Activated CD4-positive, CD25-positive, alpha-beta regulatory T cell (primary cell): ENCODE data around the gene TCEA2.
A peak's percentile ranks its signal among the peaks of the same experiment; 100 is the strongest.

Experiments
- DNase-seq, 4 experiments: peaks; one replicate each; lab custom pipeline; 2025; lab: John Stamatoyannopoulos, UW

TCEA2 gene

DNA sequence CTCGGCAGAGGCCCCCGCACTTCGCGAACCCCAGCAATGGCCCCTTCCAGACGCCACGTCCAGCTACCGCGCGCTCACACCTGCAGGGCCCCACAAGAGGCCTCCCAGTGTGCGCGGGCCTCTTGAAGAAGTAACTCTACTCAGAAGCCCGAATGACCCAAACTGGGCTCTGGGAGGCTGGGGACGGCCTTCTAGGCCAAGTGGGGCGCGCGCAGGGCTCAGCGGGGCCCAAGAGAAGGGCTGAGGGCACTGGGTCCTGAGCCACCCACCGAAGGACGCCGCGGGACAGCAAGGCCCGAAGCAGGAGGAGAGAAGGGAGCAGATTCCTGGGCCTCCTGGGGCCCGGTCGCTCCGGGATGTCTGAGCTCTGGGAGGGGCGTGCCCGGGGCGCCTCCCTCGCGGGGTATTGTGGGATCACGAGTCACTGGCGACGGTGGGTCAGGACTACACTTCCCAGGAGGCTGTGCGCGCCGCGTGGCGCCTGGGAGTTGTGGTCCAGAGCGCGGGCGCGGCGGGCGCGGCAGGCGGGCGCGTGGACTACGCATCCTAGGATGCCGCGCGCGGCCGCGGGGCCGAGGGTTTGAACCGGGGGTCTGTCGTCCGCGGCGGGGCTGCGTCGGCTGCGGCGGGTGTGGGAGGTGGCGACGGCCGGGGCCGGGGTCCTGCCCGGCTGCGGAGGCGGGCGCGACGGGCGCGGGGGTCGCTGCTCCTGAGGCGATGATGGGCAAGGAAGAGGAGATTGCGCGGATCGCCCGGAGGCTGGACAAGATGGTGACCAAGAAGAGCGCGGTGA, at the start of gene TCEA2:
TSS of gene TCEA2 (plus strand) at position 603 of the 793 bp plus-strand sequence. CDS start at position 718, 115 bp downstream.
- peak; percentile 89 to 92 (median 90) for DNase-seq

DNA sequence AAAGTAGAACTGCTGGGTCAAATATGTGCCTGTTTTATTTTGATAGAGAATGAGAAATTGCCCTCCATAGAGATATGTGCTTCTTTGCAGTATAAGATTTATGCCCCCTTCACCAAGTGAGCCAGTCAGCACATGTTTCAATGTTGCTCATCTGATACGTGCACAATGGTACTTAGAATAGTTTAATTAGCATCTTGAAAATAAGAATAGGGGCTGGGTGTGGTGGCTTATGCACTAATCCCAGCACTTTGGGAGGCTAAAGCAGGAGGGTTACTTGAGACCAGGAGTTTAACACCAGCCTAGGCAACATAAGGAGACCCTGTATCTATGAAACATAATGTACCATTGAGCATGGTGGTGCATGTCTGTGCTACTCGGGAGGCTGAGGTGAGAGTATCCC, 47.4 kb upstream of the TCEA2 start:
- no peak for DNase-seq

DNA sequence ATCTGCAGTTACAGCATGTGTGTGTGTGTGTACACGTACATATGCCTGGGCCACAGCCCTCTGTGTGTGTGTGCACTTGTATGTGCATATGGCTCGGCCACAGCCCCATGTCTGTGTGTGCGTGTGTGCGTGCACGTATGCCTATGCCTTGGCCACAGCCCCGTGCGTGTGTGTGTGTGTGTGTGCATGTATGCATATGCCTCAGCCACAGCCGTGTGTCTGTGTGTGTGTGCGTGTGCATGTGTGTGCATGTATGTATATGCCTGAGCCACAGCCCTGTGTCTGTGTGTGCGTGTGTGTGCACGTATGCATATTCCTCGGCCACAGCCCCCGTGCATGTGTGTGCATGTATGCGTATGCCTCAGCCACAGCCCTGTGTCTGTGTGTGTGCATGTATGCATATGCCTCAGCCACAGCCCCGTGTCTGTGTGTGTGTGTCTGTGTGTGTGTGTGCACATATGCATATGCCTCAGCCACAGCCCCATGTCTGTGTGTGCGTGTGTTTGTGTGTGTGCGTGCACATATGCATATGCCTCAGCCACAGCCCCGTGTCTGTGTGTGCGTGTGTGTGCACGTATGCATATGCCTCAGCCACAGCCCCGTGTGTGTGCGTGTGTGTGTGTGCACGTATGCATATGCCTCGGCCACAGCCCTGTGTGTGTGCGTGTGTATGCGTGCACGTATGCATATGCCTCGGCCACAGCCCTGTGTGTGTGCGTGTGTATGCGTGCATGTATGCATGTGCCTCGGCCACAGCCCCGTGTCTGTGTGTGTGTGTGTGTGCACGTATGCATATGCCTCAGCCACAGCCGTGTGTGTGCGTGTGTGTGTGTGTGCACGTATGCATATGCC, 41.6 kb upstream of the TCEA2 start:
- DNase-seq: no peak

- no peak for DNase-seq
Measured at GRCh38 chr20:64022671-64023360, 40.2 kb upstream of the TCEA2 start.

DNA sequence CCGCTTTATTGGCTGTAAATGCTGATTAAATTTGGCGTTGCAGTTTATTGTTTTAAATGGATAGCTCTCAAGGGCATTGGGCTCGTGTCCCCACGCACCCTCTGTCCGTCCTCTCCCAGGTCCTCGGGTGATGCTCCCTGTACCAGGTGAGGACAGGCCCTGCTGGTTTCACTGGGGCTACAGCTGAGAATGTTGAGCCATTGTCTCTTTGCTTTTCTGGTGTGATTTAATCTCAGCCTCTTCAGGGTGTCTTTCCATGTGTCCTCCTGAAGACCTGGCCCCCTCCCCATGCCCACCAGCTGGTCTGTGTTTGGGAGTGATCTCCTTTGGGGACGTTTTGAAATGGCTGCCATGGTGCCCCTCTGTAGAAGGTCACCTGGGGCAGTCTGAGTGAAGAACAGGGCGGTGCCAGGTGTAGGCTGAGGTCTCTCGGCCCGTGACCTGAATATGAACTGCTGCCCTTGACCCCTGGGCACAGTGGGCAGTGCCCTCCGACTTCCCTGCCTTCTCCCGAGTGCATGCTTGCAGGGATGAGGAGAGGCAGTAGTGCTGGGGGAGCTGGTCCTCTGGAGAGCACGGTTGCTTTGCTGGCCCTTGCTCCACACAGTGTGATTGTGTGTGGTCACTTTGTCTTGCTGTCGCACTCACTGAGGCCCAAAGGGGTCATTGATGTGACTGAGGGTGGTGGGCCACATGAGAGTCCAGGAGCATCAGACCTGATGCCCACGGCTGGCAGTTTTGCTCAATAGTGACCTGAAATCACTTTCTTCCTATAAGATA, 39.4 kb upstream of the TCEA2 start:
- DNase-seq: no peak

- DNase-seq: no peak
Measured at GRCh38 chr20:64024141-64024990, 38.6 kb upstream of the TCEA2 start.

DNA sequence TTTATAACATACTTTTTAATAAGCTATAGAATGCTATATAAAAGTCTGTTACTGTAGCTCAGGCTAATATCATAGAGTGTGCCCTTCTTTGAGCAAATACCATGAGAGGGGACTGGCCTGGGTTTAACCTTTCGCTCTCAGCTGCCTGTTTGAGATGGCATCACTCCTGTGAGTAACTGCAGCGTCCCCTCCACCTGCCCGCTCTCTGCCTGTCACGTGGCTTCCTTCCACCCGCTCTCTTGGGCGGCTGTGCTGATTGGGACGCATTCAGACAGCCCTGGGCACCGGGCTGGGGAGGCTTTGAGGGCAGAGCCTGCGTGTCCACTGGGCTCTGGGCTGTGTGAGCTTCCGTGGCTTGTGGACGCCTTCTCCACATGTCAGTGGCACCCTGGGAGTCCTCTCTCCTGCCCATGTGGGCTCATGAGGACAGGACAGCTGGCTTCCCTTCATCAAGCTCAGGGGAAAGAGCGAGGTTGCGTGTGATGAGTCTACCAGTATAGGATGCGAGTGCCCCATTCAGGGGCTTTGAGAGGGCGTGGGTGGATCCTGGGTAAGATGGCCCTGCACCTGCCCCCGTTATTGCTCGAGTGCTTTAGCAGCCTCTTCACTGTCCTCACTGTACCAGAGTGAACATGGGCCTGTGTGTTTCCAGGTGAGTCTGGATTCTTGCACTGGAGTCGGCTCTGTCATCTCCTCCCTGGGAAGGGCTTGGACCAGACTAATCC, 37.7 kb upstream of the TCEA2 start:
- DNase-seq: no peak

DNA sequence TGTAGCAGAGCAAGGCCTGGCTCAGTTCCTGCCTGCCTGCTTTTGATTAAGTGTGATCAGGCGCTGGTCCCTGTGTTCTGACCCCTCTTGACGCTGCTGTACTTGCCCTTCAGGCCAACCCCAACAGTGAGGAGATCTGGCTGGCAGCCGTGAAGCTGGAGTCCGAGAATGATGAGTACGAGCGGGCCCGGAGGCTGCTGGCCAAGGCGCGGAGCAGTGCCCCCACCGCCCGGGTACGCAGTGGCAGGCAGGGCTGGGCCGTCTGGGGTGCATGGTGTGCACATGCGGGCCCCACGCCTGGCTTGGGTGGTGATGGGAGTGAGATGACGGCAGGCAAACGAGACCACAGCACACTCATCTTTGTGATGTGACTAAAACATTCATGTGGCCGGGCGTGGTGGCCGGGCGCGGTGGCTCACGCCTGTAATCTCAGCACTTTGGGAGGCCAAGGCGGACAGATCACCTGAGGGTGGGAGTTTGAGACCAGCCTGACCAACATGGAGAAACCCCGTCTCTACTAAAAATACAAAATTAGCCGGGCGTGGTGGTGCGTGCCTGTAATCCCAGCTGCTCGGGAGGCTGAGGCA, 37.1 kb upstream of the TCEA2 start:
- DNase-seq: no peak

DNA sequence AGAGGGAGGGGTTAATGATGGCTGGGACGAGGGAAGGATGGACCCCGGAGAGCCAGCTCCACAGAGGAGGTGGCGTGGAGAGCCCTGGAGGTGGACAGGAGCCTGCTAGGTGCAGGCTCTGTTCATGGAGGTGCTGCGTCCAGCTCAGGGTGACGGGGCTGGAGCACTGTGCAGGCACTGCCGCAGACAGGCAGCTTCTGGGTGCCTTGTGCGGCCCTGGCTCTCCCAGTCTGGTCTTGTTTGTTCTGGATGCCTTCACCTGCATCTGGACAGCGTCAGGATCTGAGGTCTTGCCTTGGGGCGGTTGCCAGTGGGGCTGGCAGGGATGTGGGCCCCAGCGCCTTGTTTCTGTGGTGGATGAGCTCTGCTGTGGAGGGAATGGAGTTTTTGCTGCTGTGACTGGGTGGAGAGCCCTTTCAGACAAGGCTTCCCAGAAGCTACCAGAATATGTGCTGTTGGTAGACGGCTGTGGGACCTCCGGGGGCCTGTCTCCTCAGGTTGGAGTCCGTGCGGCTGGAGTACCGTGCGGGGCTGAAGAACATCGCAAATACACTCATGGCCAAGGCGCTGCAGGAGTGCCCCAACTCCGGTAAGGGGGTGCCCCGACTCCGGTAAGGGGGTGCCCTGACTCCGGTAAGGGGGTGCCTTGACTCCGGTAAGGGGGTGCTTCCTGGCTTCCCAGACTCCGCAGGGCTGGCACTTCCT, 34.9 kb upstream of the TCEA2 start:
- DNase-seq: no peak

- no peak for DNase-seq
Measured at GRCh38 chr20:64029293-64030117, 33.5 kb upstream of the TCEA2 start.

GRCh38 chr20:64030371-64031134, 32.4 kb upstream of the TCEA2 start:
- no peak for DNase-seq

GRCh38 chr20:64031822-64032314, 31.1 kb upstream of the TCEA2 start:
- DNase-seq: no peak

DNA sequence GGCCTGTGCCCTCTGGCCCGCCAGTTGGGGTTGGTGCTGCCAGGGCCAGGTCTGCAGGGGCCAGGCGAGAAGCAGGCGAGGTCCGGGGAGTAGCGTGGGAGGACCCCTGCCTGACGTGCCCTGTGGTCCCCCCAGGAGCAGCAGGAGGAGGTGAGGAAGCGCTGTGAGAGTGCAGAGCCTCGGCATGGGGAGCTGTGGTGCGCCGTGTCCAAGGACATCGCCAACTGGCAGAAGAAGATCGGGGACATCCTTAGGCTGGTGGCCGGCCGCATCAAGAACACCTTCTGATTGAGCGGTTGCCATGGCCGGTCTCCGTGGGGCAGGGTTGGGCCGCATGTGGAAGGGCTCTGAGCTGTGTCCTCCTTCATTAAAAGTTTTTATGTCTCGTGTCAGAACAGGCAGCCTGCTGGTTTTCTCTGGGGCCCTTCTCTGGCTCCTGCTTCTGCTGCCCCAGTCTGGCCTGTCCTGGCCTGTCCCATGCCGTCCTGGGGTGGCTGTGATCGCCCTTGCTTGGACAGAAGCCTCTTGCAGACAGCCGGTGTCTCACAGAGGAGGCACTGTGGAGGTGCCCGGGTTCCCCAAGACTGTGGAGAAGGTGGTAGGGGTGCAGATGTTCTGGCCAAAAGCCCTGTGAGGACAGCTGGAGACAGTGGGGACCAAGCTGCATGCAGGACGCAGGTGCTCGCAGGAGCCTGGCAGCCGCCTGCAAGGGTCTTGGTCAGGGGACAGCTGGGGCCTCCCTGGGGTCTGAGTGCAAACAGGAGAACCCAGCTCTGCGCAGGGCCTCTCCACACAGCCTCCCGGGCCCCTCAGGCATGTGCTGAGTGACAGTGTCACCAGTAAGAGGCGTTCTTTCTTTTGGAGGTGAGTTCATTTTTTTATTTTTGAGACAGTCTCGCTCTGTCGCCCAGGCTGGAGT, 30.0 kb upstream of the TCEA2 start:
- DNase-seq: no peak

DNA sequence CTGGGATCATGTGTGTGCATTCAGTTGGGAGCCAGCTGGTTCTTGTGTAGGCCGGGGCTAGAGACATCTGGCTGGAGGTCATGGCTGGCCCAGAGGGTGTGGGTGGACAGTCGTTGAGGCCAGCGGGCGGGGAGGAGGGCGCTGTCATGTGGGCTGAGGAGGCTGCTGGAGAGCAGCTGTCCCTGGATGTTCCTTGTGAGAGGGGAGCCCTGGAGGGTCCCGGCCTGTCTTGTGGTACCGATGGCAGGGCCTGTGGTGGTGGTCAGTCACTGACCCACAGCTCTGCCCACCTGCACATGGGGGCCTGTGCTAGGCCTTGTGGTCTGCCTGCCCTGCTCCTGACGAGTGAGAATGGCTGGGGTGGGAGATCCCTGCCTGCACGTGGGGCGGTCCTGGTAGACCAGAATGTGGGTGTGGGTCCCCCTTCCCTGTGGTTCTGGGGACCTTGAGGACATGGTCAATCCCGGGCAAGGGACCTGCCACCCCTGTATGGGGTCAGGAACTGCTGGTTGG, 29.0 kb upstream of the TCEA2 start:
- no peak for DNase-seq

GRCh38 chr20:64035066-64035932, 27.7 kb upstream of the TCEA2 start:
- no peak for DNase-seq
